ENCODE data around the gene CCL24.
"Not testable (repeated sequence)": the region's sequence is repeated elsewhere in the genome, so short reads cannot be mapped to it uniquely, and the experiment has no call there.

CCL24 gene

GRCh38 chr7:75779516-75779915 is 34.1 kb downstream of the CCL24 start:
- DNase-seq: not testable (repeated sequence)

- not testable (repeated sequence) for DNase-seq
These were observed 34.6 kb downstream of the CCL24 start for GRCh38 chr7:75779035-75779434.

- peak; percentile 51 for DNase-seq
These were observed 37.2 kb downstream of the CCL24 start for GRCh38 chr7:75776295-75776971.

- DNase-seq: not testable (repeated sequence)
These were observed 39.6 kb downstream of the CCL24 start for GRCh38 chr7:75773958-75774357.

- DNase-seq: no peak
These were observed 41.2 kb downstream of the CCL24 start, which contains the start of gene CCL26 for GRCh38 chr7:75772081-75773077. TSS of gene CCL26 (minus strand) at chr7:75772211. CDS start at chr7:75772176, 35 bp downstream.

GRCh38 chr7:75771224-75771623 is 42.4 kb downstream of the CCL24 start:
- no peak for DNase-seq

GRCh38 chr7:75762350-75762917 is 51.2 kb downstream of the CCL24 start:
- peak; percentile 61 for DNase-seq

GRCh38 chr7:75761801-75762200 is 51.8 kb downstream of the CCL24 start:
- not testable (repeated sequence) for DNase-seq

All from RPMI8226 (cell line).